Measurements from ENCODE around the gene AGR2. TPM values are rescaled to one million over a fixed set of nuclear protein-coding genes. Genes with fewer than 3 reads are reported as not detected.

AGR2 gene
- total and polyA plus RNA-seq, 2 donors (not counting 1 experiment from before 2014, with no cell fraction given): not detected

- Histone ChIP-seq H3K9me3 (ENCODE audit: control insufficient read depth, insufficient read depth, low read depth, low read length) (no peaks in the 10 kb centered on the region), H3K4me1 (ENCODE audit: control insufficient read depth, extremely low read depth, insufficient read depth, low read length) (no peaks in the 10 kb centered on the region), H2AFZ (ENCODE audit: low read length) (no peak overlapping the region), H3K79me2 (ENCODE audit: control insufficient read depth, insufficient read depth, low read length) (no peaks in the 10 kb centered on the region), H4K20me1 (ENCODE audit: control insufficient read depth, extremely low read depth, insufficient read depth, low read length) (no peaks in the 10 kb centered on the region), H3K4me2 (ENCODE audit: extremely low read depth, insufficient read depth, low read length) (no peak overlapping the region), H3K4me3 (replicated peaks in 1 of 4; ENCODE audit: control extremely low read depth in 1 of 4, insufficient read depth in 1 of 4, low read depth in 3 of 4, low read length in 4 of 4) (no peak overlapping the region), H3K36me3 (ENCODE audit: control insufficient read depth, insufficient read depth, low read length) (no peaks in the 10 kb centered on the region), H3K27ac (ENCODE audit: insufficient read depth, low read length) (no peak overlapping the region), H3K9ac (ENCODE audit: insufficient read depth, low read length) (no peak overlapping the region), H3K27me3 (ENCODE audit: control insufficient read depth, insufficient read depth, low read length) (no peaks in the 10 kb centered on the region)
- DNase-seq (ENCODE audit: low read depth in 2 of 2): no peak
- TF ChIP-seq CTCF (conservative IDR thresholded peaks at IDR 0.05 in 1 of 2, IDR thresholded peaks at IDR 0.05 in 1 of 2; ENCODE audit: low read depth in 1 of 2, low read length in 2 of 2) (no peak), EZH2 (IDR thresholded peaks at IDR 0.05; ENCODE audit: low read length, missing control alignments) (no peak)
These were observed 45.0 kb downstream of the AGR2 start for GRCh38 chr7:16759840-16760239.

- Histone ChIP-seq H2AFZ (ENCODE audit: low read length) (no peak overlapping the region), H3K79me2 (ENCODE audit: control insufficient read depth, insufficient read depth, low read length) (no peaks in the 10 kb centered on the region), H4K20me1 (ENCODE audit: control insufficient read depth, extremely low read depth, insufficient read depth, low read length) (no peaks in the 10 kb centered on the region), H3K4me1 (ENCODE audit: control insufficient read depth, extremely low read depth, insufficient read depth, low read length) (no peaks in the 10 kb centered on the region), H3K9me3 (ENCODE audit: control insufficient read depth, insufficient read depth, low read depth, low read length) (no peaks in the 10 kb centered on the region), H3K27me3 (ENCODE audit: control insufficient read depth, insufficient read depth, low read length) (no peaks in the 10 kb centered on the region), H3K9ac (ENCODE audit: insufficient read depth, low read length) (no peak overlapping the region), H3K36me3 (ENCODE audit: control insufficient read depth, insufficient read depth, low read length) (no peaks in the 10 kb centered on the region), H3K4me2 (ENCODE audit: extremely low read depth, insufficient read depth, low read length) (no peak overlapping the region), H3K4me3 (replicated peaks in 1 of 4; ENCODE audit: control extremely low read depth in 1 of 4, insufficient read depth in 1 of 4, low read depth in 3 of 4, low read length in 4 of 4) (no peak overlapping the region), H3K27ac (ENCODE audit: insufficient read depth, low read length) (no peak overlapping the region)
- TF ChIP-seq CTCF (conservative IDR thresholded peaks at IDR 0.05 in 1 of 2, IDR thresholded peaks at IDR 0.05 in 1 of 2; ENCODE audit: low read depth in 1 of 2, low read length in 2 of 2): no peak
- TF ChIP-seq EZH2 (IDR thresholded peaks at IDR 0.05; ENCODE audit: low read length, missing control alignments): no peak
- DNase-seq (ENCODE audit: low read depth in 2 of 2): no peak
These were observed 45.9 kb downstream of the AGR2 start for GRCh38 chr7:16758631-16759611.

- Histone ChIP-seq H3K9me3 (ENCODE audit: control insufficient read depth, insufficient read depth, low read depth, low read length) (no peaks in the 10 kb centered on the region), H3K9ac (ENCODE audit: insufficient read depth, low read length) (no peak overlapping the region), H3K4me1 (ENCODE audit: control insufficient read depth, extremely low read depth, insufficient read depth, low read length) (no peaks in the 10 kb centered on the region), H3K36me3 (ENCODE audit: control insufficient read depth, insufficient read depth, low read length) (no peaks in the 10 kb centered on the region), H4K20me1 (ENCODE audit: control insufficient read depth, extremely low read depth, insufficient read depth, low read length) (no peaks in the 10 kb centered on the region), H3K4me2 (ENCODE audit: extremely low read depth, insufficient read depth, low read length) (no peak overlapping the region), H2AFZ (ENCODE audit: low read length) (no peak overlapping the region), H3K27me3 (ENCODE audit: control insufficient read depth, insufficient read depth, low read length) (no peaks in the 10 kb centered on the region), H3K4me3 (replicated peaks in 1 of 4; ENCODE audit: control extremely low read depth in 1 of 4, insufficient read depth in 1 of 4, low read depth in 3 of 4, low read length in 4 of 4) (no peak overlapping the region), H3K79me2 (ENCODE audit: control insufficient read depth, insufficient read depth, low read length) (no peaks in the 10 kb centered on the region), H3K27ac (ENCODE audit: insufficient read depth, low read length) (no peak overlapping the region)
- no peak for TF ChIP-seq CTCF (conservative IDR thresholded peaks at IDR 0.05 in 1 of 2, IDR thresholded peaks at IDR 0.05 in 1 of 2; ENCODE audit: low read depth in 1 of 2, low read length in 2 of 2)
- no peak for TF ChIP-seq EZH2 (IDR thresholded peaks at IDR 0.05; ENCODE audit: low read length, missing control alignments)
- no peak for DNase-seq (ENCODE audit: low read depth in 2 of 2)
These were observed 46.8 kb downstream of the AGR2 start for GRCh38 chr7:16758036-16758435.
